PC-3 (cell line): ENCODE measurements around the gene SPSB3.

Experiments
- EZH2 ChIP-seq: fragments of 300-600 bp; sonication (generic); IDR thresholded peaks from one replicate; pipeline ENCODE4 v1.6.1; 2017; ENCODE audit warnings: antibody characterized with exemption, mild to moderate bottlenecking, low read length; ENCODE audit not compliant: unreplicated experiment
- EZH2phosphoT487 ChIP-seq: fragments of 300-600 bp; sonication (generic); IDR thresholded peaks from 2 replicates; pipeline ENCODE4 v1.6.1; 2018; ENCODE audit warnings: mild to moderate bottlenecking, antibody characterized with exemption, low read length, borderline replicate concordance
- TF ChIP-seq, protein P1 (sequence below): fragments of 300-600 bp; sonication (generic); conservative IDR thresholded peaks from 2 replicates; pipeline ENCODE4 v1.5.1; 2017; ENCODE audit warnings: antibody characterized with exemption, low read depth, mild to moderate bottlenecking, low read length

- TF ChIP-seq, protein P1, sequence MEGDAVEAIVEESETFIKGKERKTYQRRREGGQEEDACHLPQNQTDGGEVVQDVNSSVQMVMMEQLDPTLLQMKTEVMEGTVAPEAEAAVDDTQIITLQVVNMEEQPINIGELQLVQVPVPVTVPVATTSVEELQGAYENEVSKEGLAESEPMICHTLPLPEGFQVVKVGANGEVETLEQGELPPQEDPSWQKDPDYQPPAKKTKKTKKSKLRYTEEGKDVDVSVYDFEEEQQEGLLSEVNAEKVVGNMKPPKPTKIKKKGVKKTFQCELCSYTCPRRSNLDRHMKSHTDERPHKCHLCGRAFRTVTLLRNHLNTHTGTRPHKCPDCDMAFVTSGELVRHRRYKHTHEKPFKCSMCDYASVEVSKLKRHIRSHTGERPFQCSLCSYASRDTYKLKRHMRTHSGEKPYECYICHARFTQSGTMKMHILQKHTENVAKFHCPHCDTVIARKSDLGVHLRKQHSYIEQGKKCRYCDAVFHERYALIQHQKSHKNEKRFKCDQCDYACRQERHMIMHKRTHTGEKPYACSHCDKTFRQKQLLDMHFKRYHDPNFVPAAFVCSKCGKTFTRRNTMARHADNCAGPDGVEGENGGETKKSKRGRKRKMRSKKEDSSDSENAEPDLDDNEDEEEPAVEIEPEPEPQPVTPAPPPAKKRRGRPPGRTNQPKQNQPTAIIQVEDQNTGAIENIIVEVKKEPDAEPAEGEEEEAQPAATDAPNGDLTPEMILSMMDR: no peak
- TF ChIP-seq EZH2phosphoT487 (no peak), EZH2 (no peak)
These were observed 17.4 kb downstream of the SPSB3 start for GRCh38 chr16:1764971-1765370.
